Left cardiac atrium (tissue), 4 donors: Measurements from ENCODE around the gene LAMA5. TPM values are rescaled to one million over a fixed set of nuclear protein-coding genes. Genes with fewer than 3 reads are reported as not detected.
A peak's percentile ranks its signal among the peaks of the same experiment; 100 is the strongest.

ENCODE experiments used
- ATAC-seq, 2 donors: fragments of 200-7000 bp; cut with Tn5 transposase; one replicate each; pipeline ENCODE4 v1.9.1; 2020; ENCODE audit warnings: mild to moderate bottlenecking in 2 of 2, moderate library complexity in 2 of 2
- DNase-seq: peaks from one replicate; pipeline ENCODE4 v3.0.0-alpha.2; 2020
- intact Hi-C, 2 donors: fragments of 100-400 bp; cut with DNase I; formaldehyde crosslinking; loops; one replicate each; pipeline versions ENCODE4 v1.14.1 to v1.15.1; 2022 to 2023
- long read RNA-seq: library from polyadenylated mRNA; unstranded; transcript quantifications from one replicate; pipeline ENCODE4 v2.0.0, GENCODE V29; 2021
- total RNA-seq, 2 donors: library from RNA; stranded (reverse); fragmentation: NEBNext Ultra II Directional; extraction: Animal tissue kit (Norgen Biotek cat#: 25700); gene quantifications; one replicate each; pipeline ENCODE4 v1.2.1, GENCODE V29; 2021
- donor health status: DM: no; HTN: yes; CAD: no.
- donor health status: DM: no; HTN: yes; CAD: no; lungs with severe emphysema.
- donor health status: DM: yes; HTN: yes; CAD: no.
- donor health status: Dilated cardiomyopathy.

Gene LAMA5, protein sequence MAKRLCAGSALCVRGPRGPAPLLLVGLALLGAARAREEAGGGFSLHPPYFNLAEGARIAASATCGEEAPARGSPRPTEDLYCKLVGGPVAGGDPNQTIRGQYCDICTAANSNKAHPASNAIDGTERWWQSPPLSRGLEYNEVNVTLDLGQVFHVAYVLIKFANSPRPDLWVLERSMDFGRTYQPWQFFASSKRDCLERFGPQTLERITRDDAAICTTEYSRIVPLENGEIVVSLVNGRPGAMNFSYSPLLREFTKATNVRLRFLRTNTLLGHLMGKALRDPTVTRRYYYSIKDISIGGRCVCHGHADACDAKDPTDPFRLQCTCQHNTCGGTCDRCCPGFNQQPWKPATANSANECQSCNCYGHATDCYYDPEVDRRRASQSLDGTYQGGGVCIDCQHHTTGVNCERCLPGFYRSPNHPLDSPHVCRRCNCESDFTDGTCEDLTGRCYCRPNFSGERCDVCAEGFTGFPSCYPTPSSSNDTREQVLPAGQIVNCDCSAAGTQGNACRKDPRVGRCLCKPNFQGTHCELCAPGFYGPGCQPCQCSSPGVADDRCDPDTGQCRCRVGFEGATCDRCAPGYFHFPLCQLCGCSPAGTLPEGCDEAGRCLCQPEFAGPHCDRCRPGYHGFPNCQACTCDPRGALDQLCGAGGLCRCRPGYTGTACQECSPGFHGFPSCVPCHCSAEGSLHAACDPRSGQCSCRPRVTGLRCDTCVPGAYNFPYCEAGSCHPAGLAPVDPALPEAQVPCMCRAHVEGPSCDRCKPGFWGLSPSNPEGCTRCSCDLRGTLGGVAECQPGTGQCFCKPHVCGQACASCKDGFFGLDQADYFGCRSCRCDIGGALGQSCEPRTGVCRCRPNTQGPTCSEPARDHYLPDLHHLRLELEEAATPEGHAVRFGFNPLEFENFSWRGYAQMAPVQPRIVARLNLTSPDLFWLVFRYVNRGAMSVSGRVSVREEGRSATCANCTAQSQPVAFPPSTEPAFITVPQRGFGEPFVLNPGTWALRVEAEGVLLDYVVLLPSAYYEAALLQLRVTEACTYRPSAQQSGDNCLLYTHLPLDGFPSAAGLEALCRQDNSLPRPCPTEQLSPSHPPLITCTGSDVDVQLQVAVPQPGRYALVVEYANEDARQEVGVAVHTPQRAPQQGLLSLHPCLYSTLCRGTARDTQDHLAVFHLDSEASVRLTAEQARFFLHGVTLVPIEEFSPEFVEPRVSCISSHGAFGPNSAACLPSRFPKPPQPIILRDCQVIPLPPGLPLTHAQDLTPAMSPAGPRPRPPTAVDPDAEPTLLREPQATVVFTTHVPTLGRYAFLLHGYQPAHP (N-terminal part only)
- total RNA-seq, result 100 to 1,000 TPM in 1 of 2 donors, 10 to 100 TPM in 1; 70.4 to 113 TPM
- long read RNA-seq, partial matches to known transcripts, result 37 of 53 reads
- long read RNA-seq, other reads (novel, unspliced or antisense), result 13 of 53 reads

DNA sequence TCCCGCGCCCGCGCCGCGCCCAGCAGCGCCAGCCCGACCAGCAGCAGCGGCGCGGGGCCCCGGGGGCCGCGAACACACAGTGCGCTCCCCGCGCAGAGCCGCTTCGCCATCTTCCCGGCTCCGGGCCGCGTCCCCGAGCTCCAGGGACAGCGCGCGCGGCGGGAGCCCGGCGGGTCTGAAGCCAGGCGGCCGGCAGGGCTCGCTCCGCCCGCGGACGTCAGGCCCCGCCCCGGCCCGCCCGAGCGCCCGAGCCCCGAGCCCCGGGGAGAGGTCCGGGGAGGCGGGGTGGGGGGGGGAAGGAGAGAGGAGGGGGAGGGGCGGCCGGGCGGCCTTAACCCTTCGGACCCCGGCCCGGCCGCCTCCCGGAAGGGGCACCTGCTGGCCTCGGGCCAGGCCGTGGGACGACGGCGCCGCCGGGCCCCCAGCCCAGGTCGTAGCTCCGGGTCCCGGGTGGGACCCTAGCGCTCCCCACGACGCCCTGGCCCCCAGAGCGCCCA is at the start of gene LAMA5:
Gene LAMA5 (minus strand): TSS at position 177 of the 497 bp plus-strand sequence. CDS start 67 bp downstream, at position 110.
- DNase-seq, result peak; percentile 69
- intact Hi-C loops, result loop anchor here in 1 of 2 donors (10.0 kb wide), 1 partner anchor 182 kb away; the partner anchor contains the start of gene MTG2
- peak; percentile 26 to 62 for ATAC-seq

DNA sequence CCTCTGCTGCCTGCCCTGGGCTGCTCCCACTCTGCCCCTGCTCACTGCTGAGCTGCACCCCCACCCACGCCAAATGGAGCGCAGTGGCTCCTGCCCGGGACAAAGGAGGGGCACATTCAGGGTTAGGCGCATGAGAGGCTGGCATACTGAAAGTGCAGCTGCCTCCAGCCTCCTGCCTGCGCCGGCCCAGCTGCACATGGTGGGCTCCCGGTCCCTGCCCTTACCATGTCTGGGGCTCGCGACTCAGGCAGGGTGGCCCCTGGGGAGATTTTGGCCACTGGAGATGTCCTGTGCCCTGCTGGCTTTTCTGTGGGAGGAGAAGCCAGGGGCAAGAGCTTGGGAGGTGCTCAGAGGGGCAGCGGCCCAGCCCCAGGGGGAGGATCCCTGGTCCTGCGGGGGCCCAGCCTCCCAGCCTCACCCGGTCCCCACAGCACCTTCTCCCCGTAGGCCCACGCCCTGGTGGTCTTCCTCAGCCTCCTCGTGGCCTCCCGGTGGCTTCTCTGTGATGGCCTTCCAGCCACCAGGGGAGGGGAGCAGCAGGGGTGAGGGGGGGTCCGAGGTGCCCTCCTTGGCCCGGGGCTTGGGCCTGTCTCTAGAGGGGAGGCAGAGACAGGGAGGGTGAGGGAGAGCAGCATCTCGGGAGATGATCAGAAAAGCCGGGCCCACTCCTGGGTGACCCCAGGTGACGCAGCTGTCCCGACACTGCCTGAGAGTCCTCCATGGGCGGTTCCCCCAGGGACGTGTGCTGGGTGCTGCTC is 48.4 kb upstream of the LAMA5 start:
- ATAC-seq (no peak), DNase-seq (no peak)
- intact Hi-C loops, result no loop called here

DNA sequence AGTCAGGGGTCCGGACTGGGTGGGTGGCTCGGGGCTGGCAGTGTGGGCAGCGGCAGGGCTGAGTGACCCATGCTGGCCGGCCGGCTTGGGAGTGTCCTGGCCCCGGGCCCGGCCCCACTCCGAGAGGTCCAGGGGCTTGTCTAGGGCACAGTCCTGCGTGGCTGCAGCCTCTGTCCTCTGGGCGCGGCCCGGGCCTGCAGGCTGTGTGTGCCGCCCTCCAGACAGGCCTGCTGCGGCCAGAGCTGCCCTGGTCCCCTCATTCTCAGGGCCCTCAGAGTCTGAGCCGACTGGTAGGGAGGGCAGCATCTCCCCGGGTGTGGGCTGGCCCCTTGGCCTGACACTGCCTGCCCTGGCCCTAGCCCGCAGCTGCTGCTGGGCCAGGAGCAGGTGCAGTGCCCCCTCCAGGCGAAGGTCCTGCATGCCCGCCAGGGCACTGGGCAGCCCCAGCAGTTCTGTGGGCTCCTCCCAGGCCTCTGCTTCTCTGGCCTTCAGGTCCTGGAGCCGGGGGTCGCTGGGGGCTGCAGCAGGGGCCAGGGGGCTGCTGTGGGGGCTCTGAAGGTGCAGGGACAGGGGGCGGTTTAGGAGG is 46.9 kb upstream of the LAMA5 start:
- no peak for ATAC-seq
- DNase-seq, result no peak
- intact Hi-C loops, result no loop called here

DNA sequence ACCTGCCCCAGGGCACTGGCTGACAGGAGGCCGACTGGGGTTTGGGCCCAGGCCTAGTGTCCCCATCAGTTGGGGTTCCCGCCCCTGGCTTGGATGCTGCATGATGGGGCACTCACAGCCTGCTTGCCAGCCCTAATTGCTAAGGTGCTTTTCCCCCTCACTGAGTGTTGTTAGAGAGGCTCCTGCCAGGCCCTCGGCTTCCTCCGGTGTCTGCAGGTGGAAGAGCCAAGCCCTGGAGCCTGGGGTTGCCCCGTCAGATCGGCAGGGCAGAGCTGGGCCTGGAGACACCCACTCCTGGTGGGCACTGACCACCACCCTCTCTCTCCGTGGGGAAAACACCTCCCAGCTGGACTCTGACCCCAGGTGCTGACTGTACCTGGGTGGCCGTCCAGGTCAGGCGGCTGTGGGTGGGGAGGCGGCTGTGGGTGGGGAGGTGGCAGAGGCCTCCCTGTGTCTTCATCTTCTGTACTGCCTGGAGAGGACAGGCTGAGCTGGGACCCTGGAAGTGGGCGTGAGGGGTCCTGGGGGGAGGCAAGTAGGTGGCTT is 46.0 kb upstream of the LAMA5 start:
- ATAC-seq (no peak), DNase-seq (no peak)
- intact Hi-C loops, result no loop called here

DNA sequence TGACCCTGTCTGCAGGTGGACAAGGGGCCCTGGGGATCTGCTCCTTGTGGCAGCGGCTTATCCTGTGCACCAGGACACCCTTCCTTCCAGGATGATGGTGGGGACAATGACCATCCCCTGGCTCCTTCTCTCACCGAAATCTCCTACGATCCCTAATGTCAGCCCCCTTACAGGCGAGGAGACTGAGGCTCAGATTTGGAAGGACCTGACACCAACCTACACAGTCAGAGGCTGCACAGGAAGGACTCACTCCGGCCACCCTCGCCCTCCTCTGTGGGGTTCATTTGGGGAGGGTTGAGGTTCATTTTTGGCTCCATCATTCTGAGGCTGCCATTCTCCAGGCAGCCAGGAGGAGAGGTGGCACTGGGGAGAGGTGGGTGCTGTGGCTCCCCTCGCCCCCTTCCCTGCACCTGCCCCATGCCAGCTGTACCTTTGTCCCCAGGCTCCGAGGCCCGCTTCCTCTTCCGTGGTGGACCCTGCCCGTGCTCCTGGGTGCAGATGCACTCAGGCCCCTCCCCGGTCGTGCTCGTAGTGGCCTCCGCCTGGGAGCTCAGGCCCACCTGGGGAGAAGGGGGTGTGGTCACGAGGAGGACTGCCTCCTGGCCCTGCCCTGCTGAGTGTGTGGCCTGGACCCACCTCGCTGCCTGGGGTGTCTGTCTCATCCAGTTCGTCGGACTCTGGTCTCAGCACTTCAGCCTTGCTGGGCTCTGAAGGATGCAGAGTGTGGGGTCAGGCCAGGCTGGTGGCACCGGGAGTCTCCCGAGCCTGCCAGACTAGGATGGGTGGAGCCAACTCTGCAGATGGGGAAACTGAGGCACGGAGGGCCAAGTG is 45.3 kb upstream of the LAMA5 start:
- intact Hi-C loops, result no loop called here
- ATAC-seq, result no peak
- no peak for DNase-seq

DNA sequence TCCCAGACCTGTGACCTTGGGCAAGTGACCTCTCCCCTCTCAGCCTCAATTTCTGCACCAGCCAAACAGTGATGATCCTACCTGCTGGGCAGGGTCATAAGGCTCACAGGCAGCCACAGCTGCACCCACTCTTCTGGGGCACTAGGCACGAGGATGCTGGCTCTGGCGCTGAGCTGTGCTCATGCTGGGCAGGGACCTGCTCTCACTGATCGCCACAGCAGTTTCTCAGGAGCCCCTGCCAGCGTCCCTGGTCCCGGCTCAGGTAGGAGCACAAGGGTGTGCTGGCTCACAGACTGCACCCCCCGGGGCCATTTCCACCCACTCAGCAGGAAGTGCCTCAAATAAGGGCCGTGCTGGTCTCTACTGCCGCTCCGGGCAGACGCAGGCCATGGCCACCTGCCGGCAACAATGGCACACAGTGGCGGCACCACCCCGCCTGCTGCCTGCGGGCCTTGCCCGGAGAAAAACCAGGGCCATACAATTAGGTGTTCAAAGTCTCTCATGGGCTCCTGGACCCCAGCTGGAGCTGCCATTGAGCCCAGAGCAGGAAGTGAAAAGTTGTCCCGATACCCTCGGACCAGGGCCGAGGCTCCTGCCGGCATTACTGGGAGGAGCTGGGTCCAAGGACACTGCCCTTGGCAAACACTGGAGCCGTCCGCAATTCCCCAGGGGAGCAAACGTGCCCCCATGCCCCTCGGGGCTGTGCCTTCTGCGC is 44.5 kb upstream of the LAMA5 start:
- ATAC-seq, result no peak
- intact Hi-C loops, result loop anchor here in 1 of 2 donors (2.0 kb wide), 1 partner anchor 85 kb away; no protein-coding TSS in a partner anchor

DNA sequence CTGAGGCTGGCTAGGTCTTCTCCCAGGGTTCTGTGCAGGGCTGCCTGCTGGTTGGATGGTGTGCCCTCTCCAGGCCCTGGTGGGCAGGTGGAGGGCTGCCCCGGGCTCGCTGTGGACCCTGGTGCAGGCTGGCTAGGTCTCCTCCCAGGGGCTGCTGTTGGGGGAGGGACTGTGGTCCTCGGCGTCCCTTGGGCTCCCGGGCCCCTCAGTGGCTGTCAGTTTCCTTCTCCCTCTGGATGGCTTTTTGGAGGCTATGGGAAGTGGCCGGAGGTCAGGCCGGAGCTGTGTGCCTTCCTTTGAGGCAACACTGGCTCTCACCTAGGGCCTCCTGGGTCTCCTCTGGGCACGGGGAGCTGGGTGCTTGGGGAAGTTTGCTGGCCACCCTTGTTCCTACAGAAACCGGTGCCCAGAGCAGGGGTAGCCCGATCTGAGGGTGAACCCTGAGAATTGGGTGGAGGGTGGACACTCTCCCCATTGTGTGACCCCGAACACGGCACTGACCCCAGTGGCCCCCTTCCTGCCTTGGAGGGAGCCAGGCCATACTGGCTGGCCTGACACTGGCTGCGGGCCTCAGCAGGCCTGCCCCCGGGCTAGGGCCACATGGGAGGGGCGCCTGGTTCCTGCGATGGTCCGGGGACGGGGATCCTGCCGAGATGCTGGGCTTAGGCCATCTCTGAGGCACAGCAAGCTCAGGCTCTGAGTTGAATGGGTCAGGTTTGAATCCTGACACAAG is 43.8 kb upstream of the LAMA5 start:
- no peak for ATAC-seq
- no peak for DNase-seq
- intact Hi-C loops, result loop anchor here in 1 of 2 donors (2.0 kb wide), 1 partner anchor 86 kb away; no protein-coding TSS in a partner anchor

More for the DNA sequence above, 44.5 kb upstream of the LAMA5 start:
- no peak for DNase-seq

DNA sequence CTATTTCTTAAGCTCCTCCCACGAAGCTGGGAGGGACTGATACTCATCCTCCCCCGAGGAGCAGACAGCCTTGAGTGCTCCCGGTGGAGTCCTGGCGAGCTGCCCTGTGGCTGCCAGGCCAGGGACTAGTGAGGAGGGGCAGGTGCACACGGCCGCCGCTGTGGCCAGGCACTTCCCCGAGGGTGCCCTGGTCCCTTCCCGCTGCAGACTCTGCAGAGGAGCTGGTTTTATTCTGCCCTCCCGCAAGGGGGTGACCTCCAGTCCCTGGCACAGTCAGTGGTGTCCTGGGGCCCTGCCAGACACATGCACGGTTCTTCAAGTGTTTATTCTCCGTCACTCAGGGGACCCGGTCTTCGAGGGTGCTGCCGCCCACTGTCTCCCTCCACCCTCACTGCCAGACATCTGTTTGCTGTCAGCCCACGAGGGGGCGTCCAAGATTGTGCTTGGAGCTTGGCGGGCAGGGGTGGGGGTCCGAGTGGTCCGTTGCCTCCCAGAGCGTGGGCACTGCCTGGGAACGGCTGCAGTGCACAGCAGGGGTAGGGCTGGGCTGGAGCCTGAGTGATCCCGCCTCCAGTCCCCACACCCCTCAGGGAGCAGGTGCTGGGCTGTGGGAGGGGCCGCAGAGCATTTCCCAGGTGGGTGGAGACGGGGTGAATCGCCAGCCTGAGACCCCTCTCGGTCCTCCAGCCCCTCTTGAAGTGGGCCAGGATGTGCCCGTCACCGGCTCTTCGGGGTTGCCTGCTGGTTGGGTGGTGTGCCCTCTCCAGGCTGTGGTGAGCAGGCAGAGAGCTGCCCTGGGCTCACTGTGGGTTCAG is 43.0 kb upstream of the LAMA5 start:
- peak; percentile 48 for DNase-seq
- intact Hi-C loops, result loop anchor here in 1 of 2 donors (2.0 kb wide), 1 partner anchor 87 kb away; no protein-coding TSS in a partner anchor
- peak in 1 of 2 donors; percentile 10 for ATAC-seq

DNA sequence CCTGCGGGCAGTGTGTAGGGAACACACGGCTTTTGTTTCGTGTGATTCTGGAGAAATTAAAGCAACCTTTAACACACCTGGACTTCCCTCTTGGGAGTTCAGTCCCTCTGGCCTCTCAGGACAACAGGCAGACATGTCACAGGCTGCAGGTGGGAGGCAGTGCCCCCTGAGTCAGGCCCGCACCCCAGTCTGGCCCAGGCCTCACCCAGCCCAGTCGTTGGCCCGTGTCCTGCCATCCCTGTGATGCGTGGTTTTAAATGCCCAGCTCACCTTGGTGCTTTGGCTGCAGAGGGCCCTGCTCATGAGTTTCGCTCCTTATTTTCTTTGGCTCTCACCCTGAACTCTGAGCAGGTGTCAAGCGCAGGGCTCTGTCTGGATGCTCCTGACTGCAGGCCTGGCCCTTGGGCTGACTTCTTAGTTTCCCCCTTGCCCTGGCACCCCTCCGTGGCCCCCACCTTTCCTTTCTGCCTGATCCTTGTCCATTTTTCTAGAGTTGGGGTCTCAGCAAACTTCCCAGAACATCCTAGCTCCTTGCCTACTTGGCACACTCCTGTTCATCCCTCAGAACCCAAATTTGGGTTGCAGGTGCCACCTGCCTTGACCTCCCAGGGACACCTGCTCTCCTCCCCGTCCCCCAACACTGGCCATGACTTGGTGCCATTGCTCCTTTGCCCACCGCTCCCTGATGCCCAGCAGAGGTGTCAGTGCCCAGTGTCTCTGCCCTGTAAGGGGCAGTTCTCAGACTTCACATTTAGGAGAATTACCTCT is 42.2 kb upstream of the LAMA5 start:
- ATAC-seq (no peak), DNase-seq (no peak)
- intact Hi-C loops, result no loop called here

DNA sequence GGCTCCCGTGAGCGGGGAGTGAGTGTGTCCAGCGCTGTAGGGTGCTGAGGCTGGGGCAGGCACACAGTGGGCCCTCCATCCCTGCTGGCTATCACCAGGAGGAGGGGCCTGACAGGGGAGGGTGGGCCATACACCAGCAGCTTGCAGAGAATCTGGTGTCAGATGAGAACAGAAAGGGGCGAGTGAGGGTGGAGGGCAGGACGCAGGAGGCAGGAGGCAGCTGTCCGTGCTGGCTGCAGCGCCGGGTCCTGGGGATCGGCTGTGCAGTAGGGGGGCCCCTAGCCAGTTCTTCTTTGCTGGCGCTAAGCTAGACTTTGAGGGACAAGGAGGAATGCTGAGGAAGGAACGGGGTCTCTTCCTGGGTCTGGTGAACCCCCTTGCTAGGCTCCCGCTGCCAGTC is 41.5 kb upstream of the LAMA5 start:
- ATAC-seq, result no peak
- no peak for DNase-seq

DNA sequence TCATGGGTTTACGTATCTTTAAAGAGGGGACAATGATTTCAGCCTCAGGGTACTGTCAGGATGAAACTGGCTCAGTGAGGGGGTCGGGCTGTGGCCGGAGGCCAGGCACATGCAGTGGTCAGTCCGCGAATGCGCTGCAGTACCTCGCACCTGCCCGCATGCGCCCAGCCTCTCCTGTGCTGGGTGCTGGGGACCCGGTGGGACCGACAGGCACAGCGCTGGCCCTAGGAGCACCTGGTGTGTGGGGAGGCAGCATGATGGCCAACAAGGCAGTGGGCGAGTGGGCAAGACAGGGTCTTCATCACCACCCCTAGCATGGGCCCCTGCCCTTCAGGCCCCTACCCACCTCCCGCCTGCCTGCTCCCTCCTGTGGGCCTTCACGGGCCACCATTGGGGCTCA is 40.9 kb upstream of the LAMA5 start:
- ATAC-seq (no peak), DNase-seq (no peak)
- intact Hi-C loops, result no loop called here

More for the DNA sequence above, 41.5 kb upstream of the LAMA5 start:
- intact Hi-C loops, result no loop called here

DNA sequence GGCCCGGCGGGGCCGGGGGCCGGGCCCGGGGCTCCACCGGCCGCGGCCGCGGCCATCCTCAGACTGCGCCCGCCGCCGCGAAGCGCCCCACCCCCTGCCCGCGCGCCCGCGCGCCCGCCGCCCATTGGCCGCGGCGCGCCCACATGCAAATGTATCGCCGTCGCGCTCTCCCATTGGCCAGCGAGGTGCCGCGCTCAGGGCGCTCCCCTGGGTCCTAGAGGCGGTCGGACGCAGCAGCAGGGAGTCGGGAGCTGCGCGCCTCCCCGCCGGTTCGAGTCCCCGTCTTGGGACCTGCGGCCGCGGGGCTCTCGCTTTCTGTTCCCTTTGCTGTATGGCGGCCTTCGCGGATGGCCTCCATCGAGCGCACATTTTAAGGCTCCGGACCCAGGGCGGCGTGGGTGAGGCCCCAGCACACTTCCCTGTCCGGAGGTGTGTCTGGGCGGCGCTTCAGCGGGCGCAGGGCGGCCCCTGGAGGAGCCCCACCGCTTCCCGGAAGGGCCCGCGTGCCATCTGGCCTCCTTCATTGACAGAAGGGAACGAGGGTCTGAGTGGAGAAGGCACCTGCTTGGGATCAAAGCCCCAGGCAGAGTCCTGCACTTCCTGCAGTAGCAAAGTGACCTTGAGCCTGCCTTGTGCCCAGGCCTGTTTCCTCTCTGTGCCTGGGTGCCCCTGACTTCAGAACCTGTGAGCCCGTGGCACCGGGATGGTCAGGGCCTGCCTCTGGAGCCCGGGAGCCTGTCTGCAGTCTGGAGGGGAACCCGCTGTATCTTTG is 40.3 kb upstream of the LAMA5 start, which contains the start of gene CABLES2:
Gene CABLES2 (minus strand): TSS at position 65 of the 772 bp plus-strand sequence. CDS start 9 bp downstream, at position 56.
- ATAC-seq (peak; percentile 90 to 91), DNase-seq (peak; percentile 97)
- intact Hi-C loops, result no loop called here
